Mesendoderm (in vitro differentiated cells): ENCODE data around the gene HAPLN2.

Experiments
- DNase-seq: peaks from one replicate; pipeline ENCODE4 v3.0.0; 2013
- H2AK5ac ChIP-seq: 2 replicates; pipeline ENCODE4 v1.6.1; 2013; ENCODE audit warnings: low read length, inconsistent platforms
- H2BK120ac ChIP-seq: 2 replicates; pipeline ENCODE4 v1.6.1; 2013; ENCODE audit warnings: low read depth, mild to moderate bottlenecking, low read length, moderate library complexity, mixed read lengths
- H2BK15ac ChIP-seq: replicated peaks from 2 replicates; pipeline ENCODE4 v1.6.1; 2013; ENCODE audit warnings: low read depth, mild to moderate bottlenecking, moderate library complexity
- H2BK5ac ChIP-seq: 2 replicates; pipeline ENCODE4 v1.6.1; 2013; ENCODE audit warnings: low read length, inconsistent platforms
- H3K18ac ChIP-seq: 2 replicates; pipeline ENCODE4 v1.6.1; 2013; ENCODE audit warnings: mild to moderate bottlenecking, low read length, mixed read lengths
- H3K23ac ChIP-seq: one replicate; pipeline ENCODE4 v1.6.1; 2013; ENCODE audit warnings: low read length
- H3K27ac ChIP-seq: 2 replicates; pipeline ENCODE4 v1.5.1; 2013; ENCODE audit warnings: low read depth, mild to moderate bottlenecking, inconsistent platforms, low read length, moderate library complexity
- H3K27me3 ChIP-seq: 2 replicates; pipeline ENCODE4 v1.6.1; 2013; ENCODE audit warnings: low read length, control low read depth, mild to moderate bottlenecking, inconsistent platforms; ENCODE audit not compliant: insufficient read depth, poor library complexity
- H3K36me3 ChIP-seq: 2 replicates; pipeline ENCODE4 v1.6.1; 2013; ENCODE audit warnings: low read length, inconsistent platforms; ENCODE audit not compliant: control insufficient read depth, insufficient read depth
- H3K4ac ChIP-seq: one replicate; pipeline ENCODE4 v1.6.1; 2013; ENCODE audit warnings: low read depth, mild to moderate bottlenecking, low read length, moderate library complexity
- H3K4me1 ChIP-seq: 2 replicates; pipeline ENCODE4 v1.6.1; 2013; ENCODE audit warnings: low read depth, low read length, inconsistent platforms; ENCODE audit not compliant: control insufficient read depth
- H3K4me2 ChIP-seq: 2 replicates; pipeline ENCODE4 v1.6.1; 2013; ENCODE audit warnings: low read length
- H3K4me3 ChIP-seq: 2 replicates; pipeline ENCODE4 v1.5.1; 2013; ENCODE audit warnings: mild to moderate bottlenecking, low read length
- H3K56ac ChIP-seq: one replicate; pipeline ENCODE4 v1.6.1; 2013; ENCODE audit warnings: low read length
- H3K79me1 ChIP-seq: 2 replicates; pipeline ENCODE4 v1.6.1; 2013; ENCODE audit warnings: low read length, inconsistent platforms
- H3K79me2 ChIP-seq: 2 replicates; pipeline ENCODE4 v1.6.1; 2013; ENCODE audit warnings: mild to moderate bottlenecking, low read length; ENCODE audit not compliant: control insufficient read depth, insufficient read depth
- H3K9ac ChIP-seq: 2 replicates; pipeline ENCODE4 v1.6.1; 2013; ENCODE audit warnings: low read length, inconsistent platforms
- H4K5ac ChIP-seq: one replicate; pipeline ENCODE4 v1.6.1; 2013; ENCODE audit warnings: low read length
- H4K8ac ChIP-seq: one replicate; pipeline ENCODE4 v1.6.1; 2013; ENCODE audit warnings: low read depth, mild to moderate bottlenecking, control low read depth, low read length, moderate library complexity
- whole genome bisulfite sequencing: extraction: QIAGEN DNeasy Blood & Tissue Kit; methylation state at CpG from one replicate; pipeline ENCODE4 v1.1.7; 2013; ENCODE audit warnings: low lambda C conversion rate, missing lambda C conversion rate; ENCODE audit not compliant: insufficient coverage; ENCODE audit errors: extremely low coverage; 5-methylcytosine and 5-hydroxymethylcytosine counted together

The HAPLN2 gene

GRCh38 chr1:156648951-156649350 lies 29.7 kb downstream of the HAPLN2 start:
- peak; percentile 84 for DNase-seq
- H3K79me2 ChIP-seq, result no peaks in the 10 kb centered on the region
- H3K36me3 ChIP-seq, result no peaks in the 10 kb centered on the region
- no peak overlapping the region for H4K5ac ChIP-seq
- no peaks in the 10 kb centered on the region for H3K79me1 ChIP-seq
- H2BK15ac ChIP-seq, result no peak overlapping the region
- no peak overlapping the region for H3K23ac ChIP-seq
- peaks cover 24% of the 10 kb centered on the region for H3K27me3 ChIP-seq
- H3K18ac ChIP-seq, result no peak overlapping the region
- no CpG with 5 or more reads among the region's 2 CpGs for WGBS
- no peak overlapping the region for H2AK5ac ChIP-seq
- no peak overlapping the region for H2BK5ac ChIP-seq
- H3K56ac ChIP-seq, result no peak overlapping the region
- no peak overlapping the region for H3K4me3 ChIP-seq
- H3K4me1 ChIP-seq, result no peaks in the 10 kb centered on the region
- no peak overlapping the region for H3K27ac ChIP-seq
- no peak overlapping the region for H3K4me2 ChIP-seq
- no peak overlapping the region for H4K8ac ChIP-seq
- H3K9ac ChIP-seq, result no peak overlapping the region
- H3K4ac ChIP-seq, result no peak overlapping the region
- H2BK120ac ChIP-seq, result no peak overlapping the region

- Histone ChIP-seq H2BK120ac (no peak overlapping the region), H3K27me3 (peaks cover 12% of the 10 kb centered on the region), H2AK5ac (no peak overlapping the region), H3K79me1 (no peaks in the 10 kb centered on the region), H4K8ac (no peak overlapping the region), H3K36me3 (no peaks in the 10 kb centered on the region), H3K4ac (no peak overlapping the region), H4K5ac (no peak overlapping the region), H3K4me3 (no peak overlapping the region), H3K23ac (no peak overlapping the region), H2BK5ac (no peak overlapping the region), H3K27ac (no peak overlapping the region), H3K4me1 (peaks cover 2% of the 10 kb centered on the region), H3K9ac (no peak overlapping the region), H3K4me2 (no peak overlapping the region), H3K79me2 (no peaks in the 10 kb centered on the region), H2BK15ac (no peak overlapping the region), H3K56ac (no peak overlapping the region), H3K18ac (no peak overlapping the region)
- no CpG with 5 or more reads among the region's 16 CpGs for WGBS
- DNase-seq, result peak; percentile 72
These were observed 33.1 kb downstream of the HAPLN2 start for GRCh38 chr1:156652131-156652991.

- WGBS, result no CpG with 5 or more reads among the region's 9 CpGs
- Histone ChIP-seq H3K36me3 (no peaks in the 10 kb centered on the region), H3K4me2 (no peak overlapping the region), H2AK5ac (no peak overlapping the region), H3K79me1 (no peaks in the 10 kb centered on the region), H2BK120ac (no peak overlapping the region), H2BK5ac (no peak overlapping the region), H3K23ac (no peak overlapping the region), H3K4me3 (no peak overlapping the region), H3K56ac (no peak overlapping the region), H2BK15ac (no peak overlapping the region), H3K27ac (no peak overlapping the region), H4K5ac (no peak overlapping the region), H3K4me1 (peaks cover 2% of the 10 kb centered on the region), H3K27me3 (peaks cover 7% of the 10 kb centered on the region), H4K8ac (no peak overlapping the region), H3K79me2 (no peaks in the 10 kb centered on the region), H3K18ac (no peak overlapping the region), H3K9ac (no peak overlapping the region), H3K4ac (no peak overlapping the region)
- DNase-seq, result no peak
These were observed 33.8 kb downstream of the HAPLN2 start for GRCh38 chr1:156652992-156653355.

GRCh38 chr1:156654700-156655099 lies 35.5 kb downstream of the HAPLN2 start:
- peaks cover 2% of the 10 kb centered on the region for H3K4me1 ChIP-seq
- H3K56ac ChIP-seq, result no peak overlapping the region
- H3K18ac ChIP-seq, result no peak overlapping the region
- no peak overlapping the region for H3K4ac ChIP-seq
- H3K36me3 ChIP-seq, result no peaks in the 10 kb centered on the region
- H4K8ac ChIP-seq, result no peak overlapping the region
- no peak overlapping the region for H2BK120ac ChIP-seq
- no peak overlapping the region for H2BK15ac ChIP-seq
- H3K23ac ChIP-seq, result no peak overlapping the region
- H3K79me2 ChIP-seq, result no peaks in the 10 kb centered on the region
- peaks cover 5% of the 10 kb centered on the region for H3K27me3 ChIP-seq
- no peak overlapping the region for H2BK5ac ChIP-seq
- no peak overlapping the region for H2AK5ac ChIP-seq
- no peak overlapping the region for H3K27ac ChIP-seq
- no CpG with 5 or more reads among the region's 1 CpG for WGBS
- H3K4me3 ChIP-seq, result no peak overlapping the region
- no peak for DNase-seq
- no peak overlapping the region for H3K4me2 ChIP-seq
- no peaks in the 10 kb centered on the region for H3K79me1 ChIP-seq
- no peak overlapping the region for H3K9ac ChIP-seq
- H4K5ac ChIP-seq, result no peak overlapping the region

GRCh38 chr1:156655151-156655903 lies 36.1 kb downstream of the HAPLN2 start:
- Histone ChIP-seq H3K4me1 (peaks cover 3% of the 10 kb centered on the region), H3K27ac (no peak overlapping the region), H3K56ac (no peak overlapping the region), H3K23ac (no peak overlapping the region), H3K9ac (no peak overlapping the region), H3K4me3 (no peak overlapping the region), H3K4me2 (no peak overlapping the region), H3K4ac (no peak overlapping the region), H2BK5ac (no peak overlapping the region), H2AK5ac (no peak overlapping the region), H3K36me3 (no peaks in the 10 kb centered on the region), H3K18ac (no peak overlapping the region), H3K79me2 (no peaks in the 10 kb centered on the region), H2BK120ac (no peak overlapping the region), H2BK15ac (no peak overlapping the region), H3K79me1 (no peaks in the 10 kb centered on the region), H4K5ac (no peak overlapping the region), H3K27me3 (peaks cover 5% of the 10 kb centered on the region), H4K8ac (no peak overlapping the region)
- no CpG with 5 or more reads among the region's 2 CpGs for WGBS
- no peak for DNase-seq
